ENCODE results near the gene GTPBP3.

GTPBP3 gene

GRCh38 chr19:17323300-17323963, 13.9 kb upstream of the GTPBP3 start:
- peaks cover 46% of the 10 kb centered on the region for H3K36me3 ChIP-seq (ENCODE audit: control insufficient read depth, insufficient read depth, low read length)
- H3K27ac ChIP-seq (ENCODE audit: low read depth, low read length) = no peak overlapping the region

GRCh38 chr19:17323964-17324332, 13.4 kb upstream of the GTPBP3 start:
- Histone ChIP-seq H3K36me3 (ENCODE audit: control insufficient read depth, insufficient read depth, low read length) (peaks cover 44% of the 10 kb centered on the region), H3K4me3 (ENCODE audit: low read depth, low read length) (no peak overlapping the region), H3K9ac (ENCODE audit: low read length) (no peak overlapping the region), H3K27me3 (ENCODE audit: control insufficient read depth, insufficient read depth, low read length) (peaks cover 2% of the 10 kb centered on the region; the same call in 1 of the 2 replicates), H3K27ac (ENCODE audit: low read depth, low read length) (no peak overlapping the region), H3K4me1 (ENCODE audit: control insufficient read depth, insufficient read depth, low read length) (peaks cover 13% of the 10 kb centered on the region), H3K9me3 (ENCODE audit: control insufficient read depth, insufficient read depth, low read depth, low read length) (no peaks in the 10 kb centered on the region)

More at GRCh38 chr19:17323300-17323963, 13.9 kb upstream of the GTPBP3 start:
- no peaks in the 10 kb centered on the region for H3K27me3 ChIP-seq (ENCODE audit: control insufficient read depth, insufficient read depth, low read length)
- H3K9me3 ChIP-seq (ENCODE audit: control insufficient read depth, insufficient read depth, low read depth, low read length) = no peaks in the 10 kb centered on the region
- no peak overlapping the region for H3K9ac ChIP-seq (ENCODE audit: low read length)
- H3K4me1 ChIP-seq (ENCODE audit: control insufficient read depth, insufficient read depth, low read length) = peaks cover 13% of the 10 kb centered on the region
- H3K4me3 ChIP-seq (ENCODE audit: low read depth, low read length) = no peak overlapping the region

- Histone ChIP-seq H3K9ac (ENCODE audit: low read length) (no peak overlapping the region), H3K27me3 (ENCODE audit: control insufficient read depth, insufficient read depth, low read length) (peaks cover 8% of the 10 kb centered on the region), H3K4me3 (ENCODE audit: low read depth, low read length) (no peak overlapping the region), H3K4me1 (ENCODE audit: control insufficient read depth, insufficient read depth, low read length) (peaks cover 13% of the 10 kb centered on the region), H3K9me3 (ENCODE audit: control insufficient read depth, insufficient read depth, low read depth, low read length) (no peaks in the 10 kb centered on the region), H3K27ac (ENCODE audit: low read depth, low read length) (no peak overlapping the region), H3K36me3 (ENCODE audit: control insufficient read depth, insufficient read depth, low read length) (peaks cover 38% of the 10 kb centered on the region)
These were observed 12.8 kb upstream of the GTPBP3 start for GRCh38 chr19:17324357-17325114.

- H3K9me3 ChIP-seq (ENCODE audit: control insufficient read depth, insufficient read depth, low read depth, low read length) = no peaks in the 10 kb centered on the region
- H3K4me3 ChIP-seq (ENCODE audit: low read depth, low read length) = no peak overlapping the region
- H3K27me3 ChIP-seq (ENCODE audit: control insufficient read depth, insufficient read depth, low read length) = peaks cover 13% of the 10 kb centered on the region
- peaks cover 33% of the 10 kb centered on the region for H3K36me3 ChIP-seq (ENCODE audit: control insufficient read depth, insufficient read depth, low read length)
- peaks cover 13% of the 10 kb centered on the region for H3K4me1 ChIP-seq (ENCODE audit: control insufficient read depth, insufficient read depth, low read length)
- H3K9ac ChIP-seq (ENCODE audit: low read length) = no peak overlapping the region
- no peak overlapping the region for H3K27ac ChIP-seq (ENCODE audit: low read depth, low read length)
These were observed 12.2 kb upstream of the GTPBP3 start for GRCh38 chr19:17325133-17325532.

- no peaks in the 10 kb centered on the region for H3K9me3 ChIP-seq (ENCODE audit: control insufficient read depth, insufficient read depth, low read depth, low read length)
- H3K27me3 ChIP-seq (ENCODE audit: control insufficient read depth, insufficient read depth, low read length) = peaks cover 16% of the 10 kb centered on the region
- H3K4me1 ChIP-seq (ENCODE audit: control insufficient read depth, insufficient read depth, low read length) = peaks cover 13% of the 10 kb centered on the region
- no peak overlapping the region; the same call in 1 of the 2 replicates for H3K27ac ChIP-seq (ENCODE audit: low read depth, low read length)
- H3K36me3 ChIP-seq (ENCODE audit: control insufficient read depth, insufficient read depth, low read length) = peaks cover 26% of the 10 kb centered on the region
- peak overlapping the region; percentile 59; the same call in 1 of the 2 replicates for H3K4me3 ChIP-seq (ENCODE audit: low read depth, low read length)
- peak overlapping the region; percentile 55 for H3K9ac ChIP-seq (ENCODE audit: low read length)
These were observed 11.3 kb upstream of the GTPBP3 start for GRCh38 chr19:17325881-17326594.

- peaks cover 23% of the 10 kb centered on the region for H3K36me3 ChIP-seq (ENCODE audit: control insufficient read depth, insufficient read depth, low read length)
- H3K9me3 ChIP-seq (ENCODE audit: control insufficient read depth, insufficient read depth, low read depth, low read length) = no peaks in the 10 kb centered on the region
- H3K9ac ChIP-seq (ENCODE audit: low read length) = peak overlapping the region; percentile 55
- H3K4me1 ChIP-seq (ENCODE audit: control insufficient read depth, insufficient read depth, low read length) = peaks cover 13% of the 10 kb centered on the region
- peak overlapping the region; percentile 59 for H3K4me3 ChIP-seq (ENCODE audit: low read depth, low read length)
- H3K27ac ChIP-seq (ENCODE audit: low read depth, low read length) = peak overlapping the region; percentile 37; the same call in 1 of the 2 replicates
- H3K27me3 ChIP-seq (ENCODE audit: control insufficient read depth, insufficient read depth, low read length) = peaks cover 16% of the 10 kb centered on the region
These were observed 10.8 kb upstream of the GTPBP3 start for GRCh38 chr19:17326595-17326966.

- peak overlapping the region; percentile 37 for H3K27ac ChIP-seq (ENCODE audit: low read depth, low read length)
- no peaks in the 10 kb centered on the region for H3K9me3 ChIP-seq (ENCODE audit: control insufficient read depth, insufficient read depth, low read depth, low read length)
- peaks cover 16% of the 10 kb centered on the region for H3K27me3 ChIP-seq (ENCODE audit: control insufficient read depth, insufficient read depth, low read length)
- peaks cover 13% of the 10 kb centered on the region for H3K4me1 ChIP-seq (ENCODE audit: control insufficient read depth, insufficient read depth, low read length)
- H3K9ac ChIP-seq (ENCODE audit: low read length) = peak overlapping the region; percentile 55
- peaks cover 17% of the 10 kb centered on the region for H3K36me3 ChIP-seq (ENCODE audit: control insufficient read depth, insufficient read depth, low read length)
- H3K4me3 ChIP-seq (ENCODE audit: low read depth, low read length) = peak overlapping the region; percentile 59
These were observed 10.2 kb upstream of the GTPBP3 start for GRCh38 chr19:17327068-17327653.

- H3K27ac ChIP-seq (ENCODE audit: low read depth, low read length) = peak overlapping the region; percentile 80
These were observed 9.5 kb upstream of the GTPBP3 start for GRCh38 chr19:17327654-17328516.

GRCh38 chr19:17328517-17329365, 8.6 kb upstream of the GTPBP3 start:
- Histone ChIP-seq H3K9ac (ENCODE audit: low read length) (peak overlapping the region; percentile 77), H3K27ac (ENCODE audit: low read depth, low read length) (peak overlapping the region; percentile 80; the same call in 1 of the 2 replicates)

More at GRCh38 chr19:17327654-17328516, 9.5 kb upstream of the GTPBP3 start:
- Histone ChIP-seq H3K27me3 (ENCODE audit: control insufficient read depth, insufficient read depth, low read length) (peaks cover 16% of the 10 kb centered on the region), H3K4me1 (ENCODE audit: control insufficient read depth, insufficient read depth, low read length) (peaks cover 13% of the 10 kb centered on the region), H3K36me3 (ENCODE audit: control insufficient read depth, insufficient read depth, low read length) (peaks cover 10% of the 10 kb centered on the region), H3K4me3 (ENCODE audit: low read depth, low read length) (peak overlapping the region; percentile 59), H3K9ac (ENCODE audit: low read length) (peak overlapping the region; percentile 77), H3K9me3 (ENCODE audit: control insufficient read depth, insufficient read depth, low read depth, low read length) (no peaks in the 10 kb centered on the region)

More at GRCh38 chr19:17328517-17329365, 8.6 kb upstream of the GTPBP3 start:
- peak overlapping the region; percentile 59 for H3K4me3 ChIP-seq (ENCODE audit: low read depth, low read length)
- H3K4me1 ChIP-seq (ENCODE audit: control insufficient read depth, insufficient read depth, low read length) = peaks cover 17% of the 10 kb centered on the region
- H3K27me3 ChIP-seq (ENCODE audit: control insufficient read depth, insufficient read depth, low read length) = peaks cover 16% of the 10 kb centered on the region
- H3K36me3 ChIP-seq (ENCODE audit: control insufficient read depth, insufficient read depth, low read length) = peaks cover 10% of the 10 kb centered on the region
- no peaks in the 10 kb centered on the region for H3K9me3 ChIP-seq (ENCODE audit: control insufficient read depth, insufficient read depth, low read depth, low read length)
